Effector CD4-positive, alpha-beta T cell (primary cell): ENCODE measurements around the gene RHO.
"Not testable (repeated sequence)": the region's sequence is repeated elsewhere in the genome, so short reads cannot be mapped to it uniquely, and the experiment has no call there.

Source experiments
- DNase-seq: peaks from one replicate; pipeline ENCODE4 v3.0.0-alpha.2; 2020

RHO gene

GRCh38 chr3:129545951-129546350, 17.5 kb downstream of the RHO start:
- not testable (repeated sequence) for DNase-seq

- DNase-seq: no peak
Observed at GRCh38 chr3:129547241-129547640, 18.8 kb downstream of the RHO start.

- no peak for DNase-seq
Observed at GRCh38 chr3:129548104-129548965, 19.9 kb downstream of the RHO start.

- DNase-seq: no peak
Observed at GRCh38 chr3:129549006-129549800, 20.8 kb downstream of the RHO start.

- DNase-seq: no peak
Observed at GRCh38 chr3:129549805-129550204, 21.4 kb downstream of the RHO start.

GRCh38 chr3:129552287-129553050, 24.0 kb downstream of the RHO start:
- no peak for DNase-seq

- DNase-seq: no peak
Observed at GRCh38 chr3:129553171-129553570, 24.7 kb downstream of the RHO start.

GRCh38 chr3:129553719-129554118, 25.3 kb downstream of the RHO start:
- DNase-seq: no peak

- no peak for DNase-seq
Observed at GRCh38 chr3:129554356-129555152, 26.1 kb downstream of the RHO start.

- no peak for DNase-seq
Observed at GRCh38 chr3:129555153-129555550, 26.7 kb downstream of the RHO start.

GRCh38 chr3:129555616-129556357, 27.3 kb downstream of the RHO start:
- DNase-seq: no peak

GRCh38 chr3:129556358-129556695, 27.9 kb downstream of the RHO start:
- no peak for DNase-seq

GRCh38 chr3:129556890-129557547, 28.6 kb downstream of the RHO start:
- DNase-seq: no peak

- no peak for DNase-seq
Observed at GRCh38 chr3:129557548-129557894, 29.1 kb downstream of the RHO start.

GRCh38 chr3:129558081-129558771, 29.8 kb downstream of the RHO start:
- DNase-seq: no peak

- no peak for DNase-seq
Observed at GRCh38 chr3:129558772-129559564, 30.5 kb downstream of the RHO start.

- DNase-seq: no peak
Observed at GRCh38 chr3:129559565-129560079, 31.2 kb downstream of the RHO start.

- DNase-seq: no peak
Observed at GRCh38 chr3:129560269-129560787, 31.9 kb downstream of the RHO start.

GRCh38 chr3:129560911-129561594, 32.6 kb downstream of the RHO start:
- no peak for DNase-seq
